ENCODE measurements around the gene LEFTY2.
"Not testable (repeated sequence)": the region's sequence is repeated elsewhere in the genome, so short reads cannot be mapped to it uniquely, and the experiment has no call there.

- not testable (repeated sequence) for TF ChIP-seq CTCF (conservative IDR thresholded peaks at IDR 0.05; ENCODE audit: low read length); EZH2phosphoT487 (IDR thresholded peaks at IDR 0.05; ENCODE audit: borderline replicate concordance)
Measured at GRCh38 chr1:225969751-225970150, 28.7 kb upstream of the LEFTY2 start.

Measured in Loucy (cell line).